GM21529 (cell line): Measurements from ENCODE around the gene PLD6.

Source experiments
- ATAC-seq: cut with Tn5 transposase; IDR thresholded peaks from one replicate; pipeline ENCODE4 v1.9.1; 2021; ENCODE audit not compliant: unreplicated experiment

Gene PLD6

GRCh38 chr17:17156511-17156910, 49.6 kb downstream of the PLD6 start:
- ATAC-seq, result no peak

- ATAC-seq, result no peak
Observed at GRCh38 chr17:17156107-17156506, 50.0 kb downstream of the PLD6 start.

GRCh38 chr17:17155568-17155967, 50.6 kb downstream of the PLD6 start:
- ATAC-seq, result no peak

GRCh38 chr17:17154981-17155380, 51.2 kb downstream of the PLD6 start:
- ATAC-seq, result no peak

GRCh38 chr17:17154556-17154955, 51.6 kb downstream of the PLD6 start:
- ATAC-seq, result no peak

- ATAC-seq, result no peak
Observed at GRCh38 chr17:17153709-17154108, 52.4 kb downstream of the PLD6 start.

- ATAC-seq, result no peak
Observed at GRCh38 chr17:17153071-17153470, 53.1 kb downstream of the PLD6 start.

GRCh38 chr17:17152385-17152784, 53.7 kb downstream of the PLD6 start:
- ATAC-seq, result no peak

- no peak for ATAC-seq
Observed at GRCh38 chr17:17151962-17152361, 54.2 kb downstream of the PLD6 start.

GRCh38 chr17:17151541-17151940, 54.6 kb downstream of the PLD6 start:
- ATAC-seq, result no peak

- ATAC-seq, result no peak
Observed at GRCh38 chr17:17151055-17151454, 55.1 kb downstream of the PLD6 start.
